MM.1S (cell line): Measurements from ENCODE around the gene PDE11A.

Experiments used
- DNase-seq: peaks from one replicate; pipeline ENCODE4 v3.0.0-alpha.2; 2015
- H2AFZ ChIP-seq: fragments of 300-600 bp; sonication (generic); 2 replicates; pipeline ENCODE4 v1.6.0; 2016; ENCODE audit warnings: antibody characterized with exemption, low read length
- H3F3A ChIP-seq: fragments of 300-600 bp; sonication (generic); 2 replicates; pipeline ENCODE4 v1.6.1; 2016; ENCODE audit warnings: mild to moderate bottlenecking, antibody characterized with exemption, low read length, moderate library complexity, mixed read lengths; ENCODE audit not compliant: insufficient read depth
- H3K27ac ChIP-seq: fragments of 300-600 bp; sonication (generic); 2 replicates; pipeline ENCODE4 v1.5.1; 2016; ENCODE audit warnings: mild to moderate bottlenecking, low read length
- H3K27me3 ChIP-seq: fragments of 300-600 bp; sonication (generic); replicated peaks from 2 replicates; pipeline ENCODE4 v1.6.0; 2016; ENCODE audit warnings: low read length; ENCODE audit not compliant: insufficient read depth
- H3K36me3 ChIP-seq: fragments of 300-600 bp; sonication (generic); replicated peaks from 2 replicates; pipeline ENCODE4 v1.6.1; 2016; ENCODE audit warnings: mild to moderate bottlenecking, low read length, mixed read lengths; ENCODE audit not compliant: insufficient read depth
- H3K4me1 ChIP-seq: fragments of 300-600 bp; sonication (generic); 2 replicates; pipeline ENCODE4 v1.6.1; 2016; ENCODE audit warnings: low read length, mixed read lengths
- H3K4me2 ChIP-seq: fragments of 300-600 bp; sonication (generic); 2 replicates; pipeline ENCODE4 v1.6.0; 2016; ENCODE audit warnings: low read depth, low read length
- H3K4me3 ChIP-seq: fragments of 300-600 bp; sonication (generic); 2 replicates; pipeline ENCODE4 v1.5.1; 2016; ENCODE audit warnings: low read length, mixed read lengths
- H3K79me2 ChIP-seq: fragments of 300-600 bp; sonication (generic); 2 replicates; pipeline ENCODE4 v1.6.1; 2016; ENCODE audit warnings: mixed run types, low read length, mixed read lengths
- H3K9ac ChIP-seq: fragments of 300-600 bp; sonication (generic); 2 replicates; pipeline ENCODE4 v1.6.1; 2016; ENCODE audit warnings: low read length, mixed read lengths
- H3K9me2 ChIP-seq: fragments of 300-600 bp; sonication (generic); replicated peaks from 2 replicates; pipeline ENCODE4 v1.6.1; 2016; ENCODE audit warnings: mild to moderate bottlenecking, low read length, mixed read lengths; ENCODE audit not compliant: insufficient read depth
- H3K9me3 ChIP-seq: fragments of 300-600 bp; sonication (generic); replicated peaks from 2 replicates; pipeline ENCODE4 v1.6.1; 2016; ENCODE audit warnings: mild to moderate bottlenecking, low read length, mixed read lengths; ENCODE audit not compliant: insufficient read depth
- H4K20me1 ChIP-seq: fragments of 300-600 bp; sonication (generic); 2 replicates; pipeline ENCODE4 v1.6.1; 2016; ENCODE audit warnings: mild to moderate bottlenecking, low read length, moderate library complexity, mixed read lengths; ENCODE audit not compliant: insufficient read depth
- EZH2 ChIP-seq: fragments of 300-600 bp; sonication (generic); optimal IDR thresholded peaks from 2 replicates; pipeline ENCODE3; 2017; ENCODE audit warnings: low read depth, mild to moderate bottlenecking, antibody characterized with exemption, low read length, mixed read lengths
- EZH2phosphoT487 ChIP-seq: fragments of 300-600 bp; sonication (generic); IDR thresholded peaks from 2 replicates; pipeline ENCODE4 v1.6.1; 2018; ENCODE audit warnings: antibody characterized with exemption, low read length
- TF ChIP-seq, protein P1 (sequence below): fragments of 300-600 bp; sonication (generic); IDR thresholded peaks from 2 replicates; pipeline ENCODE4 v1.5.1; 2016; ENCODE audit warnings: antibody characterized with exemption, low read length, mixed read lengths

Gene PDE11A

DNA sequence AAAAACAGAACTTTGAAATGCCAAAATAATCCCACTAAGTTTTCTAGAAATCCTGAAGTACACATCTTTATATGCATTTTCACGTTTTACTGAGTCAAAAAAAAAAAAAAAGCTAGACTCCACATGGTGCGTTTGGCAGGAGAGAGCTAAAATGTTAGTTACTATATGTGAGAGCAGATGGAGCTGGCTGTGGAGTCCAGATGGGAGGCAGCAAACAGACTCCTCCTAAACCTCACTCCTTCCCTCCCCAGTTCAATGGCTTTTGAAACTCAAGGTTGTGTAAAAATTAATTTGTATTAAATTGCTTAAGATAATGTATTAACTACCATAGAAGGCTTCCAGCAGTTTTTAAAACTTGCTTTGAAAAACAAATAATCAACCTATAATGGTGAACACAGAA lies 431.2 kb downstream of the PDE11A start:
- Histone ChIP-seq H3K9me2 (no peaks in the 10 kb centered on the region), H3K4me3 (no peak overlapping the region)
- TF ChIP-seq, protein P1, sequence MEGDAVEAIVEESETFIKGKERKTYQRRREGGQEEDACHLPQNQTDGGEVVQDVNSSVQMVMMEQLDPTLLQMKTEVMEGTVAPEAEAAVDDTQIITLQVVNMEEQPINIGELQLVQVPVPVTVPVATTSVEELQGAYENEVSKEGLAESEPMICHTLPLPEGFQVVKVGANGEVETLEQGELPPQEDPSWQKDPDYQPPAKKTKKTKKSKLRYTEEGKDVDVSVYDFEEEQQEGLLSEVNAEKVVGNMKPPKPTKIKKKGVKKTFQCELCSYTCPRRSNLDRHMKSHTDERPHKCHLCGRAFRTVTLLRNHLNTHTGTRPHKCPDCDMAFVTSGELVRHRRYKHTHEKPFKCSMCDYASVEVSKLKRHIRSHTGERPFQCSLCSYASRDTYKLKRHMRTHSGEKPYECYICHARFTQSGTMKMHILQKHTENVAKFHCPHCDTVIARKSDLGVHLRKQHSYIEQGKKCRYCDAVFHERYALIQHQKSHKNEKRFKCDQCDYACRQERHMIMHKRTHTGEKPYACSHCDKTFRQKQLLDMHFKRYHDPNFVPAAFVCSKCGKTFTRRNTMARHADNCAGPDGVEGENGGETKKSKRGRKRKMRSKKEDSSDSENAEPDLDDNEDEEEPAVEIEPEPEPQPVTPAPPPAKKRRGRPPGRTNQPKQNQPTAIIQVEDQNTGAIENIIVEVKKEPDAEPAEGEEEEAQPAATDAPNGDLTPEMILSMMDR = no peak
- TF ChIP-seq EZH2phosphoT487 = no peak
- TF ChIP-seq EZH2 = no peak

DNA sequence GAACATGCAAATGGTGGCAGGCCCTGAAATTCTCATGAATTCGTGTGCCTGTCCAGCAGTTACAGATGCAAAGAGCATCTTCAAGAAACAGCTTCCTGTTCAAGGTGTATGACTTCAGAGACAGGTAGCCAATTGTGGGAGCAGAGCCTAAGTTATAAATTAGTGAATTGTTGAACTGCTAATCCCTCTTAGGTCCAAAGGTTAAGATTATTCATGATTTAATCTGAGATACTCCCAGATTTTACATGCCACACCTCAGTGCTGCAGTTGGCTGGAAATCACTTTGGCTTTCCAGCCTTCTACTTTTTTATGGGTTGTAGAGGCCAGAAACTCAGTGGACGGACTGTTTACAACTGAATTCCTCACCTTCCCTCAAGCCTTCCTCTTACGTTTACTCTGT lies 432.2 kb downstream of the PDE11A start:
- H3K9ac ChIP-seq = no peak overlapping the region
- no peaks in the 10 kb centered on the region for H3K36me3 ChIP-seq
- no peaks in the 10 kb centered on the region for H3K9me3 ChIP-seq
- H3K4me2 ChIP-seq = no peak overlapping the region
- no peak overlapping the region for H3K27ac ChIP-seq
- no peak overlapping the region for H2AFZ ChIP-seq
- TF ChIP-seq EZH2 = no peak
- TF ChIP-seq EZH2phosphoT487 = no peak
- TF ChIP-seq, protein P1 = no peak
- no peaks in the 10 kb centered on the region for H3K9me2 ChIP-seq
- H3K4me1 ChIP-seq = no peaks in the 10 kb centered on the region
- no peaks in the 10 kb centered on the region for H3F3A ChIP-seq
- no peaks in the 10 kb centered on the region for H4K20me1 ChIP-seq
- no peak overlapping the region for H3K4me3 ChIP-seq
- H3K27me3 ChIP-seq = no peaks in the 10 kb centered on the region
- no peak for DNase-seq
- no peaks in the 10 kb centered on the region for H3K79me2 ChIP-seq

More for the DNA sequence above, 431.2 kb downstream of the PDE11A start:
- H4K20me1 ChIP-seq = no peaks in the 10 kb centered on the region
- H3K27ac ChIP-seq = no peak overlapping the region
- H3K4me1 ChIP-seq = no peaks in the 10 kb centered on the region
- no peak for DNase-seq
- no peak overlapping the region for H3K4me2 ChIP-seq
- H3K36me3 ChIP-seq = no peaks in the 10 kb centered on the region
- H3K9me3 ChIP-seq = no peaks in the 10 kb centered on the region
- H3K9ac ChIP-seq = no peak overlapping the region
- H3K79me2 ChIP-seq = no peaks in the 10 kb centered on the region
- no peak overlapping the region for H2AFZ ChIP-seq
- no peaks in the 10 kb centered on the region for H3F3A ChIP-seq
- H3K27me3 ChIP-seq = no peaks in the 10 kb centered on the region

DNA sequence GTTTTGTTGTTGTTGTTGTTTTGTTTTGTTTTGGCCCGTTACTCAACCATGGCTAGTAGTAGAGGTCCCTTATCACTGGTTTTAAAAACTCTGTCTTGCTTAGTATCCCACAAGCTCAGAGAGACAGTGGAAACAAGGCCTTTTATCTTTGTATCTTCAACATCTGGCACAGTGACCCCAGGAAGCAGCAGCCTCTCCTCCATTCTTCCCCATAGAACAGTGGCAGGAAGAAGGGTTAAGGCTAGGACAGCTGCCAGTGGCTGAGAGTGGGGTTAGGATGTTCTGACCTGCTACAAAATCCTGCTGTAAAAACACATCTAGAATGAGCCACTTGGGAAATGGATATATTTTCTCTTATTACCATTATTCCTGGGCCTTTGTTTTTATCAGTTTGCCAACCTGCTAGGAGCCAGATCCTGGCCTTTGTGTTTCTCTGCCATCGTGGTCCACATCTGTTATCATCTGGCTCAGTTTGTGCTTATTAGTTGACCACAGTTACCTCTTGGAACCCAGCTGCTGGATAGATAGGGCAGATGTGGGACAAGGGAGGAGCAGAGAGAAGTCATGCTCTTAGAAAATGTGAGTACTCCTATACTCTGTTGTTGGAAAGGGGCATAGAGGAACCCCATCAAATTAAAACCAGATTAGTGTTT lies 433.2 kb downstream of the PDE11A start:
- no peaks in the 10 kb centered on the region for H3K9me3 ChIP-seq
- H3K4me1 ChIP-seq = no peaks in the 10 kb centered on the region
- no peaks in the 10 kb centered on the region for H3K9me2 ChIP-seq
- TF ChIP-seq, protein P1 = no peak
- TF ChIP-seq EZH2phosphoT487 (no peak), EZH2 (no peak)
- no peaks in the 10 kb centered on the region for H3K27me3 ChIP-seq
- H3K79me2 ChIP-seq = no peaks in the 10 kb centered on the region
- no peak overlapping the region for H3K4me2 ChIP-seq
- H3K27ac ChIP-seq = no peak overlapping the region
- no peak for DNase-seq
- H3K36me3 ChIP-seq = no peaks in the 10 kb centered on the region
- H3K9ac ChIP-seq = no peak overlapping the region
- H3F3A ChIP-seq = no peaks in the 10 kb centered on the region
- H3K4me3 ChIP-seq = no peak overlapping the region
- H4K20me1 ChIP-seq = no peaks in the 10 kb centered on the region
- H2AFZ ChIP-seq = no peak overlapping the region
